ENCODE data around the gene NPEPPS. TPM values are rescaled to one million over a fixed set of nuclear protein-coding genes. Genes with fewer than 3 reads are reported as not detected.
"Not testable (repeated sequence)": the region's sequence is repeated elsewhere in the genome, so short reads cannot be mapped to it uniquely, and the experiment has no call there.

The NPEPPS gene
- total and polyA plus RNA-seq, 2 of the 8 experiments (the other 6 are each of a cell fraction or from before 2014, with no cell fraction given), result 53.6 to 118 TPM

- 89% methylated on average over 4 of the region's 4 CpGs; no CpG with 5 or more reads in 1 of the 2 experiments for WGBS, 2 experiments (ENCODE audit: extremely low coverage in 1 of 2, insufficient coverage in 1 of 2, insufficient read length in 1 of 2, insufficient replicate concordance in 2 of 2, low coverage in 1 of 2, low lambda C conversion rate in 2 of 2, missing lambda C conversion rate in 1 of 2)
- not testable (repeated sequence) for H3K56ac ChIP-seq (replicated peaks; ENCODE audit: insufficient read length, low read depth, low read length)
These were observed 23.8 kb downstream of the NPEPPS start for GRCh38 chr17:47554733-47555132.

DNA sequence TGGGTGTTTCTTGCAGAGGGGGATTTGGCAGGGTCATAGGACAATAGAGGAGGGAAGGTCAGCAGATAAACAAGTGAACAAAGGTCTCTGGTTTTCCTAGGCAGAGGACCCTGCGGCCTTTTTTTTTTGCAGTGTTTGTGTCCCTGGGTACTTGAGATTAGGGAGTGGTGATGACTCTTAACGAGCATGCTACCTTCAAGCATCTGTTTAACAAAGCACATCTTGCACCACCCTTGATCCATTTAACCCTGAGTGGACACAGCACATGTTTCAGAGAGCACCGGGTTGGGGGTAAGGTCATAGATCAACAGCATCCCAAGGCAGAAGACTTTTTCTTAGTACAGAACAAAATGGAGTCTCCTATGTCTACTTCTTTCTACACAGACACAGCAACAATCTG is 25.2 kb downstream of the NPEPPS start:
- H4K5ac ChIP-seq (ENCODE audit: insufficient read length, low read depth, low read length); H3K4ac ChIP-seq (replicated peaks; ENCODE audit: insufficient read length, low read depth, low read length); H2AK5ac ChIP-seq (ENCODE audit: low read depth, low read length); H4K91ac ChIP-seq (replicated peaks; ENCODE audit: insufficient read length, low read length); H2BK120ac ChIP-seq (replicated peaks; ENCODE audit: low read depth, low read length); H3K79me2 ChIP-seq (ENCODE audit: control insufficient read depth in 1 of 2, insufficient read depth in 2 of 2, low read length in 2 of 2); H3K56ac ChIP-seq (replicated peaks; ENCODE audit: insufficient read length, low read depth, low read length); H3K4me3 ChIP-seq (ENCODE audit: extremely low read depth in 1 of 4, insufficient read depth in 2 of 4, low read depth in 3 of 4, low read length in 4 of 4); H3K23me2 ChIP-seq (ENCODE audit: low read depth, low read length); H2AFZ ChIP-seq (ENCODE audit: low read length); H3K9me3 ChIP-seq (ENCODE audit: insufficient read depth in 2 of 2, low read depth in 1 of 2, low read length in 1 of 2); H3K36me3 ChIP-seq (ENCODE audit: control insufficient read depth in 2 of 4, insufficient read depth in 4 of 4, low read length in 3 of 4); FAIRE-seq; H3K79me1 ChIP-seq (ENCODE audit: low read depth, low read length); POLR2A ChIA-PET (ENCODE audit: partially characterized antibody); H2BK12ac ChIP-seq (ENCODE audit: low read depth, low read length); H2BK15ac ChIP-seq (ENCODE audit: low read length); H3K14ac ChIP-seq (ENCODE audit: insufficient read length); H3K23ac ChIP-seq (ENCODE audit: insufficient read length); H3K27ac ChIP-seq (ENCODE audit: low read depth, low read length); H3K4me1 ChIP-seq (replicated peaks in 1 of 4; ENCODE audit: control insufficient read depth in 3 of 4, insufficient read depth in 4 of 4, low read length in 3 of 4); H3K9ac ChIP-seq (replicated peaks in 1 of 4; ENCODE audit: extremely low read depth in 1 of 4, low read depth in 3 of 4, low read length in 3 of 4); CTCF ChIA-PET (ENCODE audit: partially characterized antibody); DNase-seq (ENCODE audit: low read depth in 1 of 2, low spot score in 2 of 2); H2BK20ac ChIP-seq (ENCODE audit: low read length); H3K27me3 ChIP-seq (replicated peaks in 1 of 4; ENCODE audit: control insufficient read depth in 3 of 4, extremely low read depth in 1 of 4, insufficient read depth in 3 of 4, low read length in 3 of 4); H2BK5ac ChIP-seq (ENCODE audit: low read depth, low read length); H3K18ac ChIP-seq (ENCODE audit: extremely low read depth, low read length); H3K4me2 ChIP-seq (ENCODE audit: insufficient read depth in 1 of 2, low read depth in 2 of 2, low read length in 2 of 2); H4K8ac ChIP-seq (ENCODE audit: extremely low read depth, insufficient read depth, low read length); H4K20me1 ChIP-seq (replicated peaks in 1 of 2; ENCODE audit: control insufficient read depth in 1 of 2, insufficient read depth in 2 of 2, low read length in 2 of 2): not testable (repeated sequence)
- 95% methylated on average over 2 of the region's 3 CpGs; no CpG with 5 or more reads in 1 of the 2 experiments for WGBS, 2 experiments (ENCODE audit: extremely low coverage in 1 of 2, insufficient coverage in 1 of 2, insufficient read length in 1 of 2, insufficient replicate concordance in 2 of 2, low coverage in 1 of 2, low lambda C conversion rate in 2 of 2, missing lambda C conversion rate in 1 of 2)

More at GRCh38 chr17:47554733-47555132, 23.8 kb downstream of the NPEPPS start:
- H4K5ac ChIP-seq (ENCODE audit: insufficient read length, low read depth, low read length); H3K27ac ChIP-seq (ENCODE audit: low read depth, low read length); H3K23me2 ChIP-seq (ENCODE audit: low read depth, low read length); H2AK5ac ChIP-seq (ENCODE audit: low read depth, low read length); CTCF ChIA-PET (ENCODE audit: partially characterized antibody); H2BK15ac ChIP-seq (ENCODE audit: low read length); H3K14ac ChIP-seq (ENCODE audit: insufficient read length); H3K79me1 ChIP-seq (ENCODE audit: low read depth, low read length); H4K91ac ChIP-seq (replicated peaks; ENCODE audit: insufficient read length, low read length); H3K27me3 ChIP-seq (replicated peaks in 1 of 4; ENCODE audit: control insufficient read depth in 3 of 4, extremely low read depth in 1 of 4, insufficient read depth in 3 of 4, low read length in 3 of 4); DNase-seq (ENCODE audit: low read depth in 1 of 2, low spot score in 2 of 2); FAIRE-seq; H3K4ac ChIP-seq (replicated peaks; ENCODE audit: insufficient read length, low read depth, low read length); H3K36me3 ChIP-seq (ENCODE audit: control insufficient read depth in 2 of 4, insufficient read depth in 4 of 4, low read length in 3 of 4); H3K18ac ChIP-seq (ENCODE audit: extremely low read depth, low read length); H3K9ac ChIP-seq (replicated peaks in 1 of 4; ENCODE audit: extremely low read depth in 1 of 4, low read depth in 3 of 4, low read length in 3 of 4); H2BK20ac ChIP-seq (ENCODE audit: low read length); H3K4me2 ChIP-seq (ENCODE audit: insufficient read depth in 1 of 2, low read depth in 2 of 2, low read length in 2 of 2); H2BK120ac ChIP-seq (replicated peaks; ENCODE audit: low read depth, low read length); H4K20me1 ChIP-seq (replicated peaks in 1 of 2; ENCODE audit: control insufficient read depth in 1 of 2, insufficient read depth in 2 of 2, low read length in 2 of 2); POLR2A ChIA-PET (ENCODE audit: partially characterized antibody); H3K79me2 ChIP-seq (ENCODE audit: control insufficient read depth in 1 of 2, insufficient read depth in 2 of 2, low read length in 2 of 2); H2BK12ac ChIP-seq (ENCODE audit: low read depth, low read length); H3K9me3 ChIP-seq (ENCODE audit: insufficient read depth in 2 of 2, low read depth in 1 of 2, low read length in 1 of 2); H3K4me3 ChIP-seq (ENCODE audit: extremely low read depth in 1 of 4, insufficient read depth in 2 of 4, low read depth in 3 of 4, low read length in 4 of 4); H3K4me1 ChIP-seq (replicated peaks in 1 of 4; ENCODE audit: control insufficient read depth in 3 of 4, insufficient read depth in 4 of 4, low read length in 3 of 4); H3K23ac ChIP-seq (ENCODE audit: insufficient read length); H2BK5ac ChIP-seq (ENCODE audit: low read depth, low read length); H4K8ac ChIP-seq (ENCODE audit: extremely low read depth, insufficient read depth, low read length); H2AFZ ChIP-seq (ENCODE audit: low read length): not testable (repeated sequence)

Data from H1 (cell line).